ENCODE data around the gene MYH3. TPM values are rescaled to one million over a fixed set of nuclear protein-coding genes. Genes with fewer than 3 reads are reported as not detected.

Gene MYH3
- total RNA-seq, 1 experiment from 2014 or later, result 0.40 TPM

- no peak for DNase-seq (ENCODE audit: low read depth)
Measured at GRCh38 chr17:10649602-10650001, 7.5 kb downstream of the MYH3 start.

- DNase-seq (ENCODE audit: low read depth), result peak; percentile 60
Measured at GRCh38 chr17:10648956-10649355, 8.2 kb downstream of the MYH3 start.

- no peak for DNase-seq (ENCODE audit: low read depth)
Measured at GRCh38 chr17:10648381-10648780, 8.7 kb downstream of the MYH3 start.

GRCh38 chr17:10646392-10646990 lies 10.6 kb downstream of the MYH3 start:
- DNase-seq (ENCODE audit: low read depth), result peak; percentile 58

GRCh38 chr17:10640475-10640874 lies 16.6 kb downstream of the MYH3 start:
- peak; percentile 28 for DNase-seq (ENCODE audit: low read depth)

GRCh38 chr17:10638151-10638550 lies 19.0 kb downstream of the MYH3 start:
- no peak for DNase-seq (ENCODE audit: low read depth)

GRCh38 chr17:10635290-10635689 lies 21.8 kb downstream of the MYH3 start:
- no peak for DNase-seq (ENCODE audit: low read depth)

- no peak for DNase-seq (ENCODE audit: low read depth)
Measured at GRCh38 chr17:10633738-10634379, 23.2 kb downstream of the MYH3 start.

- no peak for DNase-seq (ENCODE audit: low read depth)
Measured at GRCh38 chr17:10631701-10632100, 25.4 kb downstream of the MYH3 start.

- DNase-seq (ENCODE audit: low read depth), result peak; percentile 15
Measured at GRCh38 chr17:10631048-10631700, 25.9 kb downstream of the MYH3 start.

- no peak for DNase-seq (ENCODE audit: low read depth)
Measured at GRCh38 chr17:10629706-10630105, 27.4 kb downstream of the MYH3 start.

GRCh38 chr17:10628756-10629155 lies 28.4 kb downstream of the MYH3 start:
- DNase-seq (ENCODE audit: low read depth), result no peak

GRCh38 chr17:10626390-10626789 lies 30.7 kb downstream of the MYH3 start:
- DNase-seq (ENCODE audit: low read depth), result no peak

- no peak for DNase-seq (ENCODE audit: low read depth)
Measured at GRCh38 chr17:10624969-10625368, 32.1 kb downstream of the MYH3 start.

- no peak for DNase-seq (ENCODE audit: low read depth)
Measured at GRCh38 chr17:10623737-10624338, 33.3 kb downstream of the MYH3 start.

- no peak for DNase-seq (ENCODE audit: low read depth)
Measured at GRCh38 chr17:10622617-10623485, 34.3 kb downstream of the MYH3 start.

GRCh38 chr17:10621397-10621796 lies 35.7 kb downstream of the MYH3 start:
- DNase-seq (ENCODE audit: low read depth), result no peak

GRCh38 chr17:10620823-10621222 lies 36.3 kb downstream of the MYH3 start:
- no peak for DNase-seq (ENCODE audit: low read depth)

GRCh38 chr17:10618202-10618635 lies 38.9 kb downstream of the MYH3 start:
- peak; percentile 75 for DNase-seq (ENCODE audit: low read depth)

GRCh38 chr17:10617120-10617505 lies 40.0 kb downstream of the MYH3 start:
- no peak for DNase-seq (ENCODE audit: low read depth)

GRCh38 chr17:10616502-10617119 lies 40.5 kb downstream of the MYH3 start:
- peak; percentile 75 for DNase-seq (ENCODE audit: low read depth)
